GM23248 (cell line): ENCODE results near the gene DAZ3. TPM values are rescaled to one million over a fixed set of nuclear protein-coding genes. Genes with fewer than 3 reads are reported as not detected.
"Not testable (repeated sequence)": the region's sequence is repeated elsewhere in the genome, so short reads cannot be mapped to it uniquely, and the experiment has no call there.

Experiments used
- DNase-seq: peaks from one replicate; pipeline ENCODE4 v3.0.0-alpha.2; 2015
- H2AFZ ChIP-seq: fragments of 200-600 bp; sonication (generic); 2 replicates; pipeline ENCODE4 v1.6.1; 2016; ENCODE audit warnings: antibody characterized with exemption
- H3F3A ChIP-seq: fragments of 200-600 bp; sonication (generic); 2 replicates; pipeline ENCODE4 v1.6.1; 2016; ENCODE audit warnings: mild to moderate bottlenecking, antibody characterized with exemption, mixed run types; ENCODE audit not compliant: insufficient read depth
- H3K27ac ChIP-seq: fragments of 200-600 bp; sonication (generic); 2 replicates; pipeline ENCODE4 v1.5.1; 2016; ENCODE audit warnings: mild to moderate bottlenecking
- H3K27me3 ChIP-seq: fragments of 200-600 bp; sonication (generic); replicated peaks from 2 replicates; pipeline ENCODE4 v1.6.1; 2016; ENCODE audit warnings: mild to moderate bottlenecking; ENCODE audit not compliant: insufficient read depth
- H3K36me3 ChIP-seq: fragments of 200-600 bp; sonication (generic); 2 replicates; pipeline ENCODE4 v1.6.1; 2016; ENCODE audit warnings: low read depth, mild to moderate bottlenecking
- H3K4me1 ChIP-seq: fragments of 200-600 bp; sonication (generic); 2 replicates; pipeline ENCODE4 v1.6.1; 2016; ENCODE audit warnings: mild to moderate bottlenecking; ENCODE audit not compliant: insufficient read depth
- H3K4me2 ChIP-seq: fragments of 200-600 bp; sonication (generic); one replicate; pipeline ENCODE4 v1.6.1; 2016; ENCODE audit warnings: mild to moderate bottlenecking; ENCODE audit not compliant: unreplicated experiment
- H3K4me3 ChIP-seq: fragments of 200-600 bp; sonication (generic); 2 replicates; pipeline ENCODE4 v1.5.1; 2016; ENCODE audit warnings: mild to moderate bottlenecking
- H3K79me2 ChIP-seq: fragments of 200-600 bp; sonication (generic); 2 replicates; pipeline ENCODE4 v1.6.1; 2016; ENCODE audit warnings: mild to moderate bottlenecking; ENCODE audit not compliant: insufficient read depth
- H3K9ac ChIP-seq: fragments of 200-600 bp; sonication (generic); 2 replicates; pipeline ENCODE4 v1.6.1; 2016; ENCODE audit warnings: mild to moderate bottlenecking
- H3K9me2 ChIP-seq: fragments of 200-600 bp; sonication (generic); 2 replicates; pipeline ENCODE4 v1.6.1; 2016; ENCODE audit warnings: mixed run types, mild to moderate bottlenecking, moderate library complexity; ENCODE audit not compliant: insufficient read depth
- H3K9me3 ChIP-seq: fragments of 200-600 bp; sonication (generic); one replicate; pipeline ENCODE4 v1.6.1; 2017; ENCODE audit warnings: low read depth
- H4K20me1 ChIP-seq: fragments of 200-600 bp; sonication (generic); 2 replicates; pipeline ENCODE4 v1.6.0; 2016; ENCODE audit not compliant: insufficient read depth
- WGBS, 2 experiments: methylation state at CpG; one replicate each; pipeline ENCODE4 v1.1.6; 2015 to 2017; ENCODE audit warnings: low lambda C conversion rate in 2 of 2, low coverage in 1 of 2; ENCODE audit errors: missing lambda C conversion rate in 2 of 2; 5-methylcytosine and 5-hydroxymethylcytosine counted together
- in situ Hi-C: fragments of 300-500 bp; cut with MboI; formaldehyde crosslinking; loops from 2 replicates; pipeline ENCODE4 v1.15.0; 2020
- polyA plus RNA-seq: library from polyadenylated mRNA; unstranded; fragments of >200 nt; fragmentation: Nextera tagmentation; extraction: Ambion mirVana; gene quantifications from 2 replicates; pipeline ENCODE4 v1.2.1, GENCODE V29; 2016
- total RNA-seq: library from RNA; depleted of rRNA; stranded (reverse); fragments of >200 nt; shearing (Covaris generic); gene quantifications from 2 replicates; pipeline ENCODE4 v1.2.3, GENCODE V29; 2014; rRNA removed

The DAZ3 gene
- total RNA-seq (not detected in 2 replicates), polyA plus RNA-seq (not detected in 2 replicates)

- H3K36me3 ChIP-seq, H3K9me3 ChIP-seq, H3K4me3 ChIP-seq, DNase-seq, H3K9ac ChIP-seq, H3F3A ChIP-seq, H3K27me3 ChIP-seq, H3K79me2 ChIP-seq, H2AFZ ChIP-seq, H4K20me1 ChIP-seq, H3K27ac ChIP-seq, in situ Hi-C loops, H3K9me2 ChIP-seq, H3K4me1 ChIP-seq, H3K4me2 ChIP-seq: not testable (repeated sequence)
- WGBS, 2 experiments, result no CpG with 5 or more reads among the region's 23 CpGs
Observed at GRCh38 chrY:24813293-24813692, at the start of gene DAZ3. TSS of gene DAZ3 (minus strand) at chrY:24813393. CDS start at chrY:24813185, 208 bp downstream.

DNA sequence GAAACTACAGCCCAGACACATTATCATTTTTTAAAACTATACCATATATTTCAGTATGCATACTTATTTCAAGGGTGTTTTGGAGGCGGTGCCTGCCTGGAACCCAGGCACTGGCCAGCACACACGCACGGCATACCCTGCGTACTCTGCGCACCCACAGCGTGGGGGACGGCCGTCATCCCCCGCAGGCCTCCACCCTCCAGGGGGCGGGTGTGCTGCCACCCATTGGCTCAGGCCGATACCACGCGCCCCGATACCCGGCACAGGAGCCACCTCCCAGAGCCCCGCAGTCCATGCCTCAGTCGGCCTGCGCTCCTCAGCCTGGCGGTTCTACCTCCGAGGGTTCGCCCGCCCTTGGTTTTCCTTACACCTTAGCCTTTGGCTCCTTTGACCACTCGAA, 20.4 kb upstream of the DAZ3 start, which contains the start of gene DAZ4:
Gene DAZ4, plus strand, starts transcription at position 301 of the 400 bp plus-strand sequence. CDS start 208 bp downstream, outside the sequence.
- H4K20me1 ChIP-seq, in situ Hi-C loops, H3K36me3 ChIP-seq, H3K9ac ChIP-seq, H3K27me3 ChIP-seq, H3K9me2 ChIP-seq, H3K9me3 ChIP-seq, H3K4me3 ChIP-seq, DNase-seq, H3K27ac ChIP-seq, H3K4me2 ChIP-seq, H2AFZ ChIP-seq, H3F3A ChIP-seq, H3K4me1 ChIP-seq, H3K79me2 ChIP-seq: not testable (repeated sequence)
- no CpG with 5 or more reads among the region's 23 CpGs for WGBS, 2 experiments

DNA sequence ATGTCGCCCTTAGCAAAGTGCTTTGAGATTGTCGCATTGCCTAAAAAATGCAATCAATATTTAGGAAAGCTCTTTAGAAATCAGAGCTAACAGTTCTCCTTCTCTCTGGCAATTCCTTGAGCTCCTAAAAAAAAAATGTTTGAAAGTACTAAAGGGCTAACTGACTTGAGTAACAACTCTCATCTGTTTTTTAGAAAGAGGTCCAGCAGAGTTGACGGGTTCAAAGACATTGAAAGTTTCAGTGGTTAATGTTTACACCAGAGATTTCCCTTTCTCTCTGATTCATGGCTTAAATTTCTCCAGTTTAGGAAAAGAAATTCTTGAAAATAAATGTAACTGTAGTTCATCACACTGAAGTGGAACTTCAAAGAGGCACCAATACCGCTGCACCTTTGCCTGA, 11.9 kb upstream of the DAZ3 start:
- H3K27ac ChIP-seq, H3K27me3 ChIP-seq, H3K9ac ChIP-seq, H3K4me3 ChIP-seq, H3K4me2 ChIP-seq, H3K79me2 ChIP-seq, H3K36me3 ChIP-seq, H4K20me1 ChIP-seq, DNase-seq, H3K4me1 ChIP-seq, H3F3A ChIP-seq, in situ Hi-C loops, H3K9me3 ChIP-seq, H3K9me2 ChIP-seq, H2AFZ ChIP-seq: not testable (repeated sequence)
- no CpG with 5 or more reads among the region's 4 CpGs for WGBS, 2 experiments

DNA sequence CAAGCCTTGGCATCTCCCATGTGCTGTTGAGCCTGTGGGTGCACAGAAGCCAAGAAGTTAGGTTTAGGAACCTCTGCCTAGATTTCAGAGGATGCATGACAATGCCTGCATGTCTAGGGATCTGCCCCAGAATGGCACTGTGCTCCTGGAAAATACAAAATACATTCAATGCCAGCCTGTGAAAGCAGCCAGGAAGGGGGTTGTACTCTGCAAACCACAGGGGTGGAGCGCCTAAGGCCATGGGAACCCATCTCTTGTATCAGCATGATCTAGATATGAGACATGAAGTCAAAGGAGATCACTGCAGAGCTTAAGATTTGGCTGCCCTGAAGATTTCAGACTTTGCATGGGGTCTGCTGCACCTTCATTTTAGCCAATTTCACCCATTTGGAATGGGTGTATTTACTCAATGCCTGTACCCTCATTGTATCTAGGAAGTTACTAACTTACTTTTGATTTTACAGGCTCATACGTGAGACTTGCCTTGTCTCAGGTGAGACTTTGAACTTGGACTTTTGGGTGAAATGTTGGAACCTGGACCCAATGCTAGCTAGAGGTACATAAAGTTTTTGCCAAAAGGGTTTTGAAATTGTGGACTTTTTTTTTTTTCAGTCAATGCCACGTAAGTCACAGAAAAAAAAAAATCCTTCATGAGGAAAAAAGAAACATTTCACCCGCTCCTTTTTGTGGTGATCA, 11.1 kb upstream of the DAZ3 start:
- H3K4me2 ChIP-seq, H3K79me2 ChIP-seq, H2AFZ ChIP-seq, H3K36me3 ChIP-seq, H3K9me3 ChIP-seq, in situ Hi-C loops, H3K27me3 ChIP-seq, H3K4me1 ChIP-seq, H3K27ac ChIP-seq, H3F3A ChIP-seq, H3K9ac ChIP-seq, DNase-seq, H4K20me1 ChIP-seq, H3K9me2 ChIP-seq, H3K4me3 ChIP-seq: not testable (repeated sequence)
- 59% methylated on average over 2 of the region's 4 CpGs; no CpG with 5 or more reads in 1 of the 2 experiments for WGBS, 2 experiments

GRCh38 chrY:24821836-24822235, 8.6 kb upstream of the DAZ3 start:
- H3K27me3 ChIP-seq, H3K4me2 ChIP-seq, DNase-seq, H3K9me3 ChIP-seq, H3K4me3 ChIP-seq, in situ Hi-C loops, H3K9ac ChIP-seq, H3K36me3 ChIP-seq, H3K79me2 ChIP-seq, H3K9me2 ChIP-seq, H3K27ac ChIP-seq, H3K4me1 ChIP-seq, H4K20me1 ChIP-seq, H2AFZ ChIP-seq, H3F3A ChIP-seq: not testable (repeated sequence)
- WGBS, 2 experiments, result no CpG with 5 or more reads among the region's 3 CpGs

Other genes with a start within 250 kb of the DAZ3 start
- gene BPY2B, start 195.4 kb downstream of the DAZ3 start, total RNA-seq, result not detected in 2 replicates
- gene BPY2B, start 195.4 kb downstream of the DAZ3 start, polyA plus RNA-seq, result not detected in 2 replicates
- not detected in 2 replicates for gene DAZ4, start 20.5 kb upstream of the DAZ3 start, total RNA-seq
- not detected in 2 replicates for gene DAZ4, start 20.5 kb upstream of the DAZ3 start, polyA plus RNA-seq
- not detected in 2 replicates for gene BPY2C, start 238.7 kb upstream of the DAZ3 start, total RNA-seq
- not detected in 2 replicates for gene BPY2C, start 238.7 kb upstream of the DAZ3 start, polyA plus RNA-seq